ENCODE measurements around the gene DPP10. TPM values are rescaled to one million over a fixed set of nuclear protein-coding genes. Genes with fewer than 3 reads are reported as not detected.

The DPP10 gene
- total and polyA plus RNA-seq, 3 experiments from 2014 or later = not detected

DNA sequence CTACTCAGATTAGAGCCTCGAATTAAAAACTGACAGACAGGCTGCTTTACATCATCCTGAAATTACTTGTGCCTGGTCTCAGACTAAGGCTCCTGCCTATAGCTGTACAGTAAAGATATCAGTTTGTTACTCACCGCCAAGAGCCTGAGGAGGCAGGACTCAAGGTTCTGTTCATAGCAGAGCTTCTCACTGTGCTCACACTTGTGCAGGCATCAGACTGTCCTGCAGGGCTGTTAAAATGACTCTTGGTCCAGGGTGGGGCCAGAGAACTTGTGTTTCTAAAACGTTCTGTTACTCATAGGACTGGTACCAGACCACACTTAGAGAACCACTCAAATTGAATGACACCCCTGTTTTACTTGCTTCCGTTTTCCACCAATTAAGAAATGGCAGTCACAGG lies 310.0 kb downstream of the DPP10 start:
- Histone ChIP-seq H3K36me3 (ENCODE audit: insufficient read depth, low read length) (no peaks in the 10 kb centered on the region), H3K27ac (ENCODE audit: low read depth, low read length) (no peak overlapping the region), H3K4me1 (ENCODE audit: insufficient read depth, low read length) (no peaks in the 10 kb centered on the region), H3K9me3 (ENCODE audit: low read length) (no peaks in the 10 kb centered on the region), H3K4me3 (ENCODE audit: low read length) (no peak overlapping the region), H3K27me3 (ENCODE audit: insufficient read depth, low read length, poor library complexity, severe bottlenecking) (no peaks in the 10 kb centered on the region)
- Mint-ChIP-seq H3K27me3 (peaks cover 0 to 1% of the 10 kb centered on the region in 2 donors), H3K27ac (no peak overlapping the region), H3K4me3 (no peak overlapping the region), H3K36me3 (no peaks in the 10 kb centered on the region), H3K9me3 (peaks cover 0 to 8% (median 3%) of the 10 kb centered on the region in 5 donors), H3K4me1 (no peaks in the 10 kb centered on the region)
- CTCF ChIA-PET = no interaction called here
- no peak for DNase-seq
- POLR2A ChIA-PET = no interaction called here

DNA sequence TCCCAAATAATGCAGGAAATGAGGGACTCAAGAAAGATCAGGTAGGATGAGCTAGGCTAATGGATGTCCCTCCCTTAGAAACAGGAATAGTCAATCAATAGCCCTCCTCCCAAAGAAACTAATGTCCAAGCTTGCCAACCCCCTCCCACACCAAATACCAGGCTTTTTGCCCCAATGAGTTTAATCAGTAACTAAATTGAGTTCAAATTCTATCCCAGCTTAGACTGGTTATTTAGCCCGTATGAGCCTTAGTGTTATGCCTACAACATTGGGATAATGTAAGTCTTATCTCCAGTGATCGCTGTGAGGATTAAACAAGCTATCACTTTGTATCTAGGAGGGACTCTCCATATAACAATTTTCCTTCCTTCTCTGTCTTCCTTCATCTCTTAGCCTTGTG lies 310.7 kb downstream of the DPP10 start:
- Mint-ChIP-seq H3K4me3 (no peak overlapping the region), H3K27me3 (peaks cover 0 to 1% of the 10 kb centered on the region in 2 donors), H3K9me3 (peaks cover 0 to 8% (median 3%) of the 10 kb centered on the region in 5 donors), H3K36me3 (no peaks in the 10 kb centered on the region), H3K27ac (no peak overlapping the region), H3K4me1 (no peaks in the 10 kb centered on the region)
- Histone ChIP-seq H3K27ac (ENCODE audit: low read depth, low read length) (no peak overlapping the region), H3K4me3 (ENCODE audit: low read length) (no peak overlapping the region), H3K27me3 (ENCODE audit: insufficient read depth, low read length, poor library complexity, severe bottlenecking) (no peaks in the 10 kb centered on the region), H3K4me1 (ENCODE audit: insufficient read depth, low read length) (no peaks in the 10 kb centered on the region), H3K36me3 (ENCODE audit: insufficient read depth, low read length) (no peaks in the 10 kb centered on the region), H3K9me3 (ENCODE audit: low read length) (no peaks in the 10 kb centered on the region)
- ChIA-PET CTCF (no interaction called here), POLR2A (no interaction called here)
- no peak for DNase-seq

- Histone ChIP-seq H3K4me1 (ENCODE audit: insufficient read depth, low read length) (no peaks in the 10 kb centered on the region), H3K9me3 (ENCODE audit: low read length) (no peaks in the 10 kb centered on the region), H3K27ac (ENCODE audit: low read depth, low read length) (no peak overlapping the region), H3K36me3 (ENCODE audit: insufficient read depth, low read length) (no peaks in the 10 kb centered on the region), H3K27me3 (ENCODE audit: insufficient read depth, low read length, poor library complexity, severe bottlenecking) (no peaks in the 10 kb centered on the region), H3K4me3 (ENCODE audit: low read length) (no peak overlapping the region)
- H3K27ac Mint-ChIP-seq = no peak overlapping the region
- peaks cover 0 to 1% of the 10 kb centered on the region in 2 donors for H3K27me3 Mint-ChIP-seq
- no peak overlapping the region for H3K4me3 Mint-ChIP-seq
- CTCF ChIA-PET = no interaction called here
- no peaks in the 10 kb centered on the region for H3K36me3 Mint-ChIP-seq
- POLR2A ChIA-PET = no interaction called here
- DNase-seq = no peak
- peaks cover 0 to 8% (median 0%) of the 10 kb centered on the region in 5 donors for H3K9me3 Mint-ChIP-seq
- H3K4me1 Mint-ChIP-seq = no peaks in the 10 kb centered on the region
Measured at GRCh38 chr2:114754907-114755563, 312.6 kb downstream of the DPP10 start.

DNA sequence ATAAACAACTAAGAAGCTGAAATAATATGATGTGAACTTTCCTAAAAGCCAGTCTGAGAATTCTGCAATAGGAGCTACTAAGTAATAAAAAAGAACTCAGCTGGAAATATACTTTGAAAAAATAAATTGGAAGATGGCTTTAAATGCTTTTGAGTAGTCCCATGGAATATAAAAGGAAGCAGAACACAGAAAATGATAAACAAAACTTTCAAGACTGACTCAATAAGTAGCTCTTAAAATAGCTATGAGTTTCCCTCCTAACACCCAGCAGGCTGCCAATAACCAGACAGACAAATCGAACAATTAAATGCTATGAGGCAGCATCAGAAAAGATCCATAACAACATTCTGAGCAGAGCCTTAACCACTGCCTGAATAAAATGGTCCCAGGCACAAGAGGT lies 319.9 kb downstream of the DPP10 start:
- no peaks in the 10 kb centered on the region for H3K9me3 ChIP-seq (ENCODE audit: low read length)
- no peaks in the 10 kb centered on the region for H3K4me1 ChIP-seq (ENCODE audit: insufficient read depth, low read length)
- H3K4me3 Mint-ChIP-seq = no peak overlapping the region
- H3K36me3 Mint-ChIP-seq = no peaks in the 10 kb centered on the region
- H3K27ac ChIP-seq (ENCODE audit: low read depth, low read length) = no peak overlapping the region
- H3K9me3 Mint-ChIP-seq = peaks cover 0 to 7% (median 0%) of the 10 kb centered on the region in 5 donors
- no peaks in the 10 kb centered on the region for H3K4me1 Mint-ChIP-seq
- H3K27ac Mint-ChIP-seq = no peak overlapping the region
- DNase-seq = no peak
- no peaks in the 10 kb centered on the region for H3K36me3 ChIP-seq (ENCODE audit: insufficient read depth, low read length)
- POLR2A ChIA-PET = no interaction called here
- H3K27me3 Mint-ChIP-seq = no peaks in the 10 kb centered on the region
- no peak overlapping the region for H3K4me3 ChIP-seq (ENCODE audit: low read length)
- no peaks in the 10 kb centered on the region for H3K27me3 ChIP-seq (ENCODE audit: insufficient read depth, low read length, poor library complexity, severe bottlenecking)
- CTCF ChIA-PET = no interaction called here

DNA sequence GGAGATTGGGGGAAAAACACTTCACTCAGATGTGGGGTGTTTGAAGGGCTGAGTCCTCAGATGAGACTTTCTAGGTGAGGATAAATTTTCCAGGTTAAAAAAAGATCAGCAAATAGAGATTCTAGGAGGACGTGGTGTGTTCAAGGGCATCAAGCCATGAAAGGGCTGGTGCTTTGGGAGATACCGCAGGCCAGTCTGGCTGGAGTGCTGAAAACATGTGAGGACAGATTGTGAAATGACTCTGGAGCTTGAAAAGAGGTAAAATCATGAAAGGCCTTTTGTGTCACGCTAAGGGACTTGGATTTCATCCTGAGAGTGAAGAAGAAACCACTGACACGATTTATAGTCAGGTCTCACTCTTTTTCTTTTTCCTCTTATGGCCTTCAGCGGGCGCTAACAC lies 320.5 kb downstream of the DPP10 start:
- no peaks in the 10 kb centered on the region for H3K4me1 ChIP-seq (ENCODE audit: insufficient read depth, low read length)
- no peaks in the 10 kb centered on the region for H3K27me3 Mint-ChIP-seq
- POLR2A ChIA-PET = no interaction called here
- H3K27ac Mint-ChIP-seq = no peak overlapping the region
- H3K9me3 ChIP-seq (ENCODE audit: low read length) = no peaks in the 10 kb centered on the region
- no peaks in the 10 kb centered on the region for H3K36me3 ChIP-seq (ENCODE audit: insufficient read depth, low read length)
- no peaks in the 10 kb centered on the region for H3K4me1 Mint-ChIP-seq
- no peaks in the 10 kb centered on the region for H3K36me3 Mint-ChIP-seq
- H3K9me3 Mint-ChIP-seq = peaks cover 0 to 5% (median 0%) of the 10 kb centered on the region in 5 donors
- H3K27ac ChIP-seq (ENCODE audit: low read depth, low read length) = no peak overlapping the region
- no peak for DNase-seq
- H3K4me3 Mint-ChIP-seq = no peak overlapping the region
- H3K27me3 ChIP-seq (ENCODE audit: insufficient read depth, low read length, poor library complexity, severe bottlenecking) = no peaks in the 10 kb centered on the region
- no peak overlapping the region for H3K4me3 ChIP-seq (ENCODE audit: low read length)
- CTCF ChIA-PET = no interaction called here

DNA sequence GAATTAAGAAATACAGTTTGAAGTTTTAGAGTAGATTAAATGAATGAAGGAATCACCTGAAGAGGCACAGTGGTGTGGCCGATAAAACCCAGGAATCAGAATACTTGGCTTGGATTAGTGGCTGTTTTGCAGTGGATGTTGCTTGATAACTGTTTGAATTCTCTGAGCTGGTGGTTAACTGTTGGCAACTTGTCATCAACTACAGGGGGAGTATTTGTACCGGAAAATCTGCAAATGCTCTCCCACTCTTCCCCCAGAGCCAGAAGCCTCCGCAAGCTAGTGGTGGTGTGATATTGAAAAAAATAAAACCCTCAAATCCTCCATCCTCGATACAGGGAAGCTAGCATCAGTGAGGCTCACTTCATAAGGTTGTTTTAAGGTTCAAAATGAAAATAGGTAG lies 326.7 kb downstream of the DPP10 start:
- no peak overlapping the region for H3K4me3 ChIP-seq (ENCODE audit: low read length)
- Mint-ChIP-seq H3K36me3 (no peaks in the 10 kb centered on the region), H3K4me1 (no peaks in the 10 kb centered on the region), H3K27ac (no peak overlapping the region), H3K27me3 (no peaks in the 10 kb centered on the region), H3K4me3 (no peak overlapping the region), H3K9me3 (peaks cover 0 to 4% (median 0%) of the 10 kb centered on the region in 5 donors)
- no peaks in the 10 kb centered on the region for H3K9me3 ChIP-seq (ENCODE audit: low read length)
- H3K27ac ChIP-seq (ENCODE audit: low read depth, low read length) = no peak overlapping the region
- no peak for DNase-seq
- CTCF ChIA-PET = no interaction called here
- no peaks in the 10 kb centered on the region for H3K36me3 ChIP-seq (ENCODE audit: insufficient read depth, low read length)
- POLR2A ChIA-PET = no interaction called here
- no peaks in the 10 kb centered on the region for H3K4me1 ChIP-seq (ENCODE audit: insufficient read depth, low read length)
- H3K27me3 ChIP-seq (ENCODE audit: insufficient read depth, low read length, poor library complexity, severe bottlenecking) = no peaks in the 10 kb centered on the region

DNA sequence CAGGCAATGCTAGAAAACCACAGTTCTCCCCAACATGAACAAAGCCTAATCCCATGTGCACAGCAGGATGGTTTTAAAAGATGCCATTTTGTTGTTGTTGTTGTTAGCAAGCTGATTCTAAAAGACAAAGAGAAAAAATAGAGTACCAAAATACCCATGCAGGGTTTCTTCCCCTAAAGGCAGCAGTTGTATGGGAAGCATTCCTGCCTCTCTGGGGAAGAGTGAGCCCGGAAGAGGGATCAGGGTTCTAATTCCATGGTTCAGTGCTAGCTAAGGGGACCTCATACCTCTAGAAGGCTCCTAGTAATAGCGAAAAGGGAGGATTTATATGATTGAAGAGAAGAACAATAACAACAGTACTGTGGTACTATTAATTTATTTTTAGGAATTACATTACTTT lies 327.6 kb downstream of the DPP10 start:
- Mint-ChIP-seq H3K9me3 (peaks cover 0 to 4% (median 0%) of the 10 kb centered on the region in 5 donors), H3K27me3 (no peaks in the 10 kb centered on the region), H3K36me3 (no peaks in the 10 kb centered on the region), H3K27ac (no peak overlapping the region), H3K4me1 (no peaks in the 10 kb centered on the region), H3K4me3 (no peak overlapping the region)
- Histone ChIP-seq H3K9me3 (ENCODE audit: low read length) (no peaks in the 10 kb centered on the region), H3K4me3 (ENCODE audit: low read length) (no peak overlapping the region), H3K36me3 (ENCODE audit: insufficient read depth, low read length) (no peaks in the 10 kb centered on the region), H3K27me3 (ENCODE audit: insufficient read depth, low read length, poor library complexity, severe bottlenecking) (no peaks in the 10 kb centered on the region), H3K4me1 (ENCODE audit: insufficient read depth, low read length) (no peaks in the 10 kb centered on the region), H3K27ac (ENCODE audit: low read depth, low read length) (no peak overlapping the region)
- no peak for DNase-seq
- CTCF ChIA-PET = no interaction called here
- POLR2A ChIA-PET = no interaction called here

- Mint-ChIP-seq H3K27me3 (no peaks in the 10 kb centered on the region), H3K36me3 (no peaks in the 10 kb centered on the region)
- POLR2A ChIA-PET = no interaction called here
Measured at GRCh38 chr2:114784046-114784445, 341.6 kb downstream of the DPP10 start.

More at GRCh38 chr2:114784046-114784445, 341.6 kb downstream of the DPP10 start:
- Mint-ChIP-seq H3K4me1 (no peaks in the 10 kb centered on the region), H3K4me3 (no peak overlapping the region), H3K9me3 (peaks cover 0 to 9% (median 4%) of the 10 kb centered on the region in 5 donors), H3K27ac (no peak overlapping the region)
- Histone ChIP-seq H3K27ac (ENCODE audit: low read depth, low read length) (no peak overlapping the region), H3K9me3 (ENCODE audit: low read length) (no peaks in the 10 kb centered on the region), H3K4me1 (ENCODE audit: insufficient read depth, low read length) (no peaks in the 10 kb centered on the region), H3K36me3 (ENCODE audit: insufficient read depth, low read length) (no peaks in the 10 kb centered on the region), H3K4me3 (ENCODE audit: low read length) (no peak overlapping the region), H3K27me3 (ENCODE audit: insufficient read depth, low read length, poor library complexity, severe bottlenecking) (no peaks in the 10 kb centered on the region)
- CTCF ChIA-PET = no interaction called here
- no peak for DNase-seq
